Renal cortex interstitium (tissue), 11 donors: ENCODE measurements around the gene KHDC4. TPM values are rescaled to one million over a fixed set of nuclear protein-coding genes. Genes with fewer than 3 reads are reported as not detected.
"Not testable (repeated sequence)": the region's sequence is repeated elsewhere in the genome, so short reads cannot be mapped to it uniquely, and the experiment has no call there.

Experiments
- DNase-seq, 11 donors: peaks; one replicate each; pipeline ENCODE4 v3.0.0-alpha.2; 2013; ENCODE audit warnings: low read depth in 9 of 11, low spot score in 4 of 11; ENCODE audit errors: extremely low read depth in 1 of 11
- polyA plus RNA-seq, 3 donors: library from polyadenylated mRNA; unstranded; fragments of 120-200 nt; gene quantifications; one replicate each; pipeline ENCODE4 v1.2.1, GENCODE V29; 2013; ENCODE audit not compliant: insufficient read length in 3 of 3

KHDC4 gene
- polyA plus RNA-seq, 3 donors = 48.4 to 81.3 (median 52.5) TPM

DNA sequence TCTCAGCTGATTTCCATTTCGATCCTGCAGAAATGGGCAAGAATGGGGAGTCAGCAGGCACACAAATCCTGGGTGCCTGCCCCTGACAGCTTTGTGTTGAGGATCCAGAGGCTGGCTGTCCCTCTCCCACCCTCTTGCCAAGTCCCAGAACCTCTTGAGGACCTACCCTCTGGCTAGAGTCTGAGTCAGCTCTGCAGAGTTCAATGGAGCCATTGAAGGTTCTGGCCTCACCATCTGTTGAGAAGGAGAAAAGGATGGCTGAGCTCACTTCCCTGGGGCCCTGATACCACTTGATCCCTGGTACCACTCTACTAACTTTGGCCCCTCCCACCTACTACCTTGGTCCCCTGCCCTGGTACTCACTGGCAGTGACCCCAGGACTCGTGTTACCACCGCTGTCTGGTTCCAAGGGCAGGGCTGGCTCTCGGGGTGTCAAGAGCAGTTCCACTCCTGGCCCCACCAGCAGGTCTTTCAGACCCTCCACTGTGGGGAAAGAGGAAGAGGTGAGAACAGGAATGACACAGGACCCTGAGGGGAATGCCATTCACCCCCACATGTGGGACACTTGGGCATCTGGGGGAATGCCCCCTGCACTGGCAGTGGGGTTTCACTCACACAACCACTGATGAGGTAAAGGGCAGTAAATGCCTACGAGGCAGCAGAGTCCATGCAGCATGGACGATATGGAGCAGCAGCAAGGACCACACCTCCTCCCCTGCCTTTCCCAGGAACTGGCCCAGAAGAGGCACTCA lies 17.7 kb upstream of the KHDC4 start:
- no peak for DNase-seq

DNA sequence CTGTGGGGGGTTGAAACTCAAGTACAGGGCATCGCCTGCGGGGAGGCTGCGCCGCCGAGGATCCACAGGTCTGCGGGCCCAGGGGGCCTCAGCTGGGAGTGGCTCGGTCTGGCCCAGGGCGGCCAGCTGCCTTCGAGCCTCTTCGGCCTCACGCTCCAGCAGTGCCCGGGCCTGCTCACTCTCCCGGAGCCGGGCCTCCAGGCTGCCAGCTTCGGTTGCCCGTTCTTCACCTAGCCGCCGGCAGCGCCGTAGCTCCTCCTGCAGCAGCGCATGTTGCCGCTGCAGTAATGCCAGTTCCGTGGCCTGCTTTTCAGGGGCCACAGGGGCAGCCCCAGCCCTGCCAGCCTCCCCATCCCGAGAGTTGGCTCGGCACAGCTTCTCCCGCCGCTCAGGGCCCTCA lies 16.6 kb upstream of the KHDC4 start:
- DNase-seq = no peak

DNA sequence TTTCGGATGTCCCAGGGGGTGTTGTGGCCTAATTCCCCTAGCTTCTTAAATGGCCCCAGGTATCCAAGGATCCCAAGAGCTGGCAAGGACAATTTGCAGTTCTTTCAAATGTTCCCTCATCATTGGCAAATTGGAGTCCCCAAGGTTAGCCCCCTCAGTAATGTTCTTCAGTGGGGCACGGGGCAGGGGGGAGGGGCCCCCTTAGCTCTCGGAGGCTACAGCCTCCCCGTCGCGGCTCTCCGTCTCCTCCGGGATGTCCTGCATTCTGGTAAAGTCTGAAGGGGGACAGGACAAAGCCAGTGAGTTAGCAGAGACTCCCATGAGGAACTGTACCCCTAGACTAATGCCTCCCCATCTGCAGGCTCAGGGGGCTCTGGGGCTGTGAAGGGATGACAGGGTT lies 13.5 kb upstream of the KHDC4 start:
- no peak for DNase-seq

DNA sequence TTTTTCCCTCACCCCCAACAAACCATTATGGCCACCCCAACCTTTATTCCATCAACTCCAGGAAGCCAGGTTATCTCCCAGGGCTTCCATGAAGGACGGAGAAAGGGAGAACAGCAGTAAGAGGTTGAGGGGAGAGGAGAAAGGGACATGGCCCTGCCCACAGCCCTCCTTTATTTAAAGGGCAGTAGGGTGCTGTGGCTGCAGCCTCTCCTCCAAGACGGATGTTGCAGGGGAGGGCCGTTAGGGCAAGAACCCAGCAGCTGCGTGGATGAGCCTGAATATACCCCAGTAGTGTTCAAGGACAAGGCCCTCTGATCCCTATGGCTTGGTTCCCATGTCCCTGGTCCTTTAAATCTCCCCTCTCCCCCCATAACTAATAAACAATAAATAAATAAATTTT lies 13.1 kb upstream of the KHDC4 start:
- no peak for DNase-seq

DNA sequence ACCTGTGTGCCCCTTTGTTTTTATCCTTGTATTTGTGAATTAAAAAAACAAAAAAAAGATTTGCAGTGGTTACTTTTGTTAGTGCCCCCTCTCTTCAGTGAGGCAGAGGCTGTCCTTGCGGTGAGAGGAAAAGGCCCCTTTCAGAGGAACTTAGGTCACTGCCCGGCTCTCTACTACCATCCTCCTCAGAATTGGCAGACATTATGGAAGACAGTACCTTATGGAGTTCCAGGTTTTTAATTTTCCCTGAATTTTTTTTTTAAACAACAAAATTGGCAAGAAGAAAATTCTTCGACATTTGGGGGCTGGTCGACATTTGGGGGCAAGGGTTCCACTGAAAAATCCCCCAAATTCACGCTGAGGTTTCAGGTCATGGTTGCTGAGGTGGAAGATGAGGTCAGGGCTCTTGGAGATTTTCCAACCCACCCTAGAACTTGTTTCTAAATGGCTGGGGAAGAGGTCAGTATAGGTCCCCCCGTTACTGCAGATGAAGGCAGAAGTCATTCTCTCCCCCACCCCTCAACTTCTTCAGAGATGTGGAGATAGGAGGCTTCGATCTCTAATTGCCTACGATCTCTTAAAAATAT lies 12.5 kb upstream of the KHDC4 start:
- no peak for DNase-seq

DNA sequence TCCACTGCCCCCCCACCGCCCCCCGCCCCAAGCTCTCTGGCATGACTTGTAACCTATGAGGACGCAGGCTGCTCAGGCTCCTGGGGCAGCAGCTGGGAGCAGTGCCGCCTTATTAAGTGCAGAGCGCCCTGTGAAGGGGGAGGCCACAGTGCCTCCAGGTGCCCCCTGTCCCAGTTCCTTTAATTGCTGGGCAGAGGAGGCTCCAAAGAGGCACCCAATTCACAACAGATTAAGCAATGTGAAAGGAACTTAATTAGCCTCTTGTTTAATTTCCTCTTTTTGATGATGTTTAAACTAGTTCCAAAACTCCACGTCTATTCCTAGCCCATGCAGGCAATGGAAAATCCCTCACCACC lies 10.2 kb upstream of the KHDC4 start:
- no peak for DNase-seq

DNA sequence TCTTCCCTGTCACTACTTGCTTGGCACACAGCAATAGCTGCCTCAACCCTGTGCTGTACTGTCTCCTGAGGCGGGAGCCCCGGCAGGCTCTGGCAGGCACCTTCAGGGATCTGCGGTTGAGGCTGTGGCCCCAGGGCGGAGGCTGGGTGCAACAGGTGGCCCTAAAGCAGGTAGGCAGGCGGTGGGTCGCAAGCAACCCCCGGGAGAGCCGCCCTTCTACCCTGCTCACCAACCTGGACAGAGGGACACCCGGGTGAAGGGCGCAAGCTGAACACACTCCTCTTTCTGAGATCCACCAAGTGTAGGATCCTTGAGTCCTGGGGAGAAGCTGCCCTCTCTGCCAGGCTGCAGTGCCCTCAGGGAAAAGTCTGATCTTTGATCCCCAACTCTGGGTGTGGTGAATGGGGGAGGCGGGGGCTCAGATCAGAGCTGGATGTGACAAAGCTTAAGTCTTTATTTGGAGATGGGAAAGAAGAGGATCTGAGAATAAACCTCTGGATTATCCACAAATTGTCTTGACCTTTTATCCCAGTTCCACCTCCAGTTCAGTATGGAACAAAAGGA lies 8.4 kb upstream of the KHDC4 start:
- no peak for DNase-seq

DNA sequence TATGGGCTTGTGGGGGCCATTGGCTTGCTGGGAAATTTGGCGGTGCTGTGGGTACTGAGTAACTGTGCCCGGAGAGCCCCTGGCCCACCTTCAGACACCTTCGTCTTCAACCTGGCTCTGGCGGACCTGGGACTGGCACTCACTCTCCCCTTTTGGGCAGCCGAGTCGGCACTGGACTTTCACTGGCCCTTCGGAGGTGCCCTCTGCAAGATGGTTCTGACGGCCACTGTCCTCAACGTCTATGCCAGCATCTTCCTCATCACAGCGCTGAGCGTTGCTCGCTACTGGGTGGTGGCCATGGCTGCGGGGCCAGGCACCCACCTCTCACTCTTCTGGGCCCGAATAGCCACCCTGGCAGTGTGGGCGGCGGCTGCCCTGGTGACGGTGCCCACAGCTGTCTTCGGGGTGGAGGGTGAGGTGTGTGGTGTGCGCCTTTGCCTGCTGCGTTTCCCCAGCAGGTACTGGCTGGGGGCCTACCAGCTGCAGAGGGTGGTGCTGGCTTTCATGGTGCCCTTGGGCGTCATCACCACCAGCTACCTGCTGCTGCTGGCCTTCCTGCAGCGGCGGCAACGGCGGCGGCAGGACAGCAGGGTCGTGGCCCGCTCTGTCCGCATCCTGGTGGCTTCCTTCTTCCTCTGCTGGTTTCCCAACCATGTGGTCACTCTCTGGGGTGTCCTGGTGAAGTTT lies 7.8 kb upstream of the KHDC4 start:
- no peak for DNase-seq

DNA sequence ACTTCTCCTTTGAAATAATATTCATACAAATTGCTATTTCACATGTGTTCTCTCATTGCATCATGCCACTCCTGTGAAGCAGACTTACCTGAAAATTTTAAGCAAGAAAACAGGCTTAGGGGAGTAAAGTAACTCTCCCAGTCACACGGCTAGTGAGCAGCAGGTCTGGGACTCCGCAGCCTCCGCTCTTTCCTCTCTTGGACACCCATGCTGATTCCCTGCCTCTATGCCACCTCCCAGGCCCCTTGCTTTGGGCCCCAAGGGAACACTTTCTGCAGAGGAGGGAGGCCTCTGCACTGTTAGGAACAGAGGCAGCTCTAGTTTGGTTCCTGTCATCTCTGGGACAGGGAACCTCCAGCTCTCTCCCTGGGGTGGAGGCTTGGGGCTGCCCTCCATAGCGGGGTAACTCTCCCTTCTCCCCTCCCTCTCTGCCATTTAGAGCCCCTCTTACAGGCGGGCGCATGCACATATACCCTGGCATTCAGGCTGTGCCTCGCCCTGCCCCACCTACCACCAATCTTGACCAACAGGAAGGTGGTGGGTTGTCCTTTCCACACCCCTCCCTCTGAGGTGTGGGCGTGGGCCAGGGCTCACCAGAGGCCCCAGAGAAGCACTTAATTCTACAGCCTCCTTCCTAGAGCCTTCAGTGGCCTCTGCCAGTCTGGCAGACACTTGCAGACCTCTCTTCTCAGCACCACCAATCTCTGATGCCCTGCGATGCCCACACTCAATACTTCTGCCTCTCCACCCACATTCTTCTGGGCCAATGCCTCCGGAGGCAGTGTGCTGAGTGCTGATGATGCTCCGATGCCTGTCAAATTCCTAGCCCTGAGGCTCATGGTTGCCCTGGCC lies 7.0 kb upstream of the KHDC4 start, which contains the start of gene RXFP4:
TSS of gene RXFP4 (plus strand) at position 646 of the 852 bp plus-strand sequence. CDS start at position 718, 72 bp downstream.
- no peak for DNase-seq

DNA sequence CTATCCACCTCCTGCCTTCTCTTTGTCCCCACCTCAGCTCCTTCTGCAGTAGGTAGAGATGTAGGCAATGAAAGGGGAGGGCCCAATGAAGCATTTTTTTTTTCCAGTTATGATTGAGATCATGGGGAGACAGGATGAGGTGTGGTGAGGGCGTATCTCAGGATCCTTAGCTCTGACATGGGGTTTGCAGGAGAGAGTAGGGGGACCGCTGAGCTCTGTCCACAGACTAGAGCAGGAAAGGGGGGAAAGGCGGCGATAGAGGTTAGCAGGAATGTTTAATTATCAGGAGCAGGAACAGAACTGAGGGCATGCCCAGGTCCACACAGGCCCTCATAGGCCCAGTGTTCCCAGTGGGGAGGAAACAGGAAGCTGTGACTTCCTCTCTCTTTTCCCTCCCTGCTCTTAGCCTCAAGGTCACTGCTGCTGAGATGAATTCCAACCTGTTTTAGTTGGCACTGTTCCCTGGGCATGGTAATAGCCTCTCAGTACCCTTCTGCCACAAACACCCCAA lies 6.3 kb upstream of the KHDC4 start:
- DNase-seq = peak in 3 of 11 donors; percentile 60 to 62 (median 61)

DNA sequence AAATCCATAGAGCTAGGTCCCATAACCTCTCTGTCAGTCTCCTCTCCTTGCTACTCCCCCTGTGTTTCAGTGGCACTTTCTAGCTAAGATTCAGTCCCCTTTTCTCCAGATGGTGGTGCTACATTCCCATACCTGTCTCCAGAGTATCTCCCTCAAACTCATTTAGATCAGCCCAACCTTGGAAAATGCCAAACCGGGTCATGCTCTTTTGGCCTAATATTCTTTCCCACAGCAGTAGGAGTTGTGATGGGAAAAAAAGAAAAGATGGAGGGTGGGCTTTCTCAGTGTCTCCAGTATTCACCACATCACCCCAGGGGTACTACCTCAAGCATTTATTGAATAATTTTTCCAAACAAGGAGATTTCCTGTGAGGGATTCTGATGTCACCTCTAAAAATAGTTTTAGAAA lies 4.0 kb upstream of the KHDC4 start:
- peak in 5 of 11 donors; percentile 59 to 73 (median 62) for DNase-seq

DNA sequence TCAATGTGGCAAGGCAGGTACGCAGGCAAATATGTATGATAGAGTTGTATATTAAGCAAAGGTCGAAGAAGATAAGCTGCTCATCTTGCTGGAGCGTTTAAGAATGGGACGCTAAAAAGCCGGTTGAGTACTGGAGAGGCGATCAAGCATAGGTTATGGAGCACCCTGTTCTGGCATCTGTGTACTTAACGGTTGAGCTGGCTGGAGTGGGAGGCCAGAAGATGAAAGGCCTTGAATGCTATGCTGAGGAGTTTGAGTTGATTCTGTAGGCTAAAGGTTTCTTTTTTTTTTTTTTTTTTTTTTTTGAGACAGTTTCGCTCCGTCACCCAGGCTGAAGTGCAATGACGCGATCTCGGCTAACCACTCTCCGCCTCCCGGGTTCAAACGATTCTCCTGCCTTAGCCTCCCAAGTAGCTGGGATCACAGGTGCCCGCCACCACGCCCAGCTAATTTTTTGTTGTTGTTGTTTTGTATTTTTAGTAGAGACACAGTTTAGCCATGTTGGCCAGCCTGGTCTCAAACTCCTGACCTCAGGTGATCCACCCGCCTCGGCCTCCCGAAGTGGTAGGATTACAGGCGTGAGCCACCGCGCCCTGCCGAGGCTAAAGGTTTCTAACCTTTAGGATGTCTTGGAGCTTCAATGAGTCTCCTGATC lies 850 bp upstream of the KHDC4 start:
- no peak for DNase-seq

DNA sequence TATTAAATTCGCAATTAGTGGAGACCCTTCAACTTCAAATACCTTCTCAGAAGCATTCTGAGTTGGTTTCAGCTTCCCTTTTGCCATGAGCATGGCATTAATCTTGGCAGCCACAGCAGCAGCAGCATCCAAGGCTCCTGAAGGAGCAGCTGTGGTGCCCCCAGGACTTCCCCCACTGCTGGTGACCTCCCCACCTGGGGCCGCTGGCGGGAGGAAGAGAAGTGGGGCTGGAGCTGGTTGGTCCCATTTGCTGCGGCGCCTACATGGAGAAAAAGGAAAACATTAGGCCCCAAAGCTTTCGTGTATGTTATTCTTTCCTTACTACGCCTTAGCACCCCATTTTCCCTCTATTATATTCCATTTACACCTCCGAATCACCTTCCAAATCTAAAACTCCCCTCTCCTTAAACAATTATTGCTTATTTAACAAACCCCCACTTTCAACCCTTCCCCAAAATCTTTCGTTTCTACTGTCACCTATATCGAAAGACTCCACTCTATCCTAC lies 569 bp downstream of the KHDC4 start:
- no peak for DNase-seq

DNA sequence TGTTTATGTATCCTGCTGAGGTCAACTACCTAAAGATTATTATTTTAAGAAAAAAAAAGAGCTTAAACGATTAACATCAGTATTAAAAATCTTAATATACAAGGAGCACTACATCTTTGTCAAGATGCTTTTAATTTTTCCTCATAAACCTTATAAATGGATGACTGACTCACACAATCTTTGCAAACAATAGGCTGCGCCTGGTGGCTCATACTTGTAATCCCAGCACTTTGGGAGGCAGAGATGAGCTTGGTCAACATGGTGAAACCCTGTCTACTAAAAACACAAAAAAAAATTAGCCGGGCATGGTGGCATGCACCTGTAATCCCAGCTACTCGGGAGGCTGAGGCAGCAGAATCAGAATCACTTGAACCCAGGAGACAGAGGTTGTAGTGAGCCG lies 1.7 kb downstream of the KHDC4 start:
- no peak for DNase-seq

DNA sequence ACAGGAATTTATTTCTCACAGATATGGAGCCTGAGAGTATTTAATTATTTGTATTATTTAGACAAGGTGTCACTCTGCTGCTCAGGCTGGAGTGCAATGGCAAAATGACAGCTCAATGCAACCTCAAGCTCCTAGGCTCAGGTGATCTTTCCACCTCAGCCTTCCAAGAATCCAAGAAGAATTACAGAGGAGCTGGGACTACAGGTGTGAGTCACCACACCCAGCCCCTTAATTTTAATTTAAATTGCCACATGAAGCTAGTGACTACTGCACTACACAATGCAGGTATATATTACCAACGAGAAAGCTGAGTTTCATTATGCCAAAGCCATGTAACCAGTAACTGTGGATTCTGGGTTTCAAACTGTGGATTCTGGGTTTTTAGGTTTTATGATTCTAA lies 2.1 kb downstream of the KHDC4 start:
- DNase-seq = no peak

DNA sequence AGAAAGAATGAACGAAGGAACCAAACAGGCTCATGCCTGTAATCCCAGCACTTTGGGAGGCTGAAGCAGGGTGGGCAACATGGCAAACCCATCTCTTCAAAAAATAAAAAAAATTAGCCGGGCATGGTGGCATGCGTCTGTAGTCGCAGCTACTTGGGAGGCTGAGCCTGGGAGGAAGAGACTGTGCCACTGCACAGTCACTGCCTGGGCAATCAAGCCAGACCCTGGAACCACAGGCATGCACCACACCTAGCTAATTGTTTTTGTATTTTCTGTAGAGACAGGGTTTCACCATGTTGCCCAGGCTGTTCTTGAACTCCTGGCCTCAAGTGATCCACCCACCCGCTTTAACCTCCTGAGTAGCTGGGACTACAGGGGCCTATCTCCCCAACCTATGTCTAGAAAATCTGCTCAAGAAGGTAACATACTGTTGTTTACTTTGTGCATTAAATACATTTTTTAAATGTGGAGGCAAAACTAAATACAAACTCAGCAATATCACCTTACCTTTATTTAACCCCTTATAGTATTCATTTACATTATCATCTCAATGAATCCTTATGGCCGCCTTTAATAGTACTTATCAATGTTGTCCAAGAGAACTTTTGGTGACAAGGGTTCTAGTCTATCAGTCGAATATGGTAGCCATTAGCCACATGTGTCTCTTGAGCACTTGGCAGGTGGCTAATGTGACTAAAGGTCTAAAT lies 2.7 kb downstream of the KHDC4 start:
- DNase-seq = no peak

DNA sequence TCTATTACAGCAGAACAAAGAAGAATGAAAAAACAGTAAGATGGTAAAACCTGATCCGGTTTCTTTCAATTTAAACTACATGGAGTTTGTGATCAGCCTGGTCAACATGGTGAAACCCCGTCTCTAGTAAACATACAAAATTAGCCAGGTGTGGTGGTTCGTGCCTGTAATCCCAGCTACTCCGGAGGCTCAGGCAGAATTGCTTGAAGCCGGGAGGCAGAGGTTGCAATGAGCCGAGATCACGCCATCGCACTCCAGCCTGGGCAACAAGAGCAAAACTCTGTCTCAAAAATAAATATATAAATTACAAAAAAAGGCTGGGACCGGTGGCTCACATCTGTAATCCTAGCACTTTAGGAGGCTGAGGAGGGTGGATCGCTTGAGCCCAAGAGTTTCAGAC lies 3.5 kb downstream of the KHDC4 start:
- DNase-seq = not testable (repeated sequence)

DNA sequence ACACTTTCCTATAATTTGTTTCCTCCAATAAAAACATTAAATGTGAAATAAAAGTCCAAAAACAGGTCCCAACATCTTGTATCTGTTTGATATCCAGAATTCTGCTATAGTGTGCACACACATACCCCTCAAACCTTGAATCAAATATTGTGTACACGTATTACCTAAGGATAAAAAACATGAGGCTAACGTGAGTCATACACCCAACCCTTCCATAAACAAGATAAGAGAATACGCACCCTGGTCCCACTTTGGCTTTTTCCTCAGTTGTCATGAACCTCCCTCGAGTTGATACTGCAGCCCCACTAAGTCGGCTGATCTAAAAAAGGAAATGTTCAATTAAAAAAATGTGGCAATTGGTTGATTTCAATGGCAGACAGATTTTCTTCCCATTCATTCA lies 5.2 kb downstream of the KHDC4 start:
- DNase-seq = no peak
